SK-N-MC (cell line): ENCODE results near the gene MKRN2.

Source experiments
- DNase-seq: peaks from one replicate; pipeline ENCODE4 v3.0.0-alpha.2; 2011; ENCODE audit warnings: low read depth, low spot score
- H3K27ac ChIP-seq: fragments of 200-600 bp; sonication (generic); 2 replicates; pipeline ENCODE4 v1.5.1; 2016; ENCODE audit warnings: mixed run types
- H3K36me3 ChIP-seq: fragments of 200-600 bp; sonication (generic); 2 replicates; pipeline ENCODE4 v1.6.1; 2017; ENCODE audit warnings: antibody characterized with exemption, low read length, mixed read lengths; ENCODE audit not compliant: insufficient read depth
- H3K4me3 ChIP-seq: fragments of 200-600 bp; sonication (generic); 2 replicates; pipeline ENCODE4 v1.5.1; 2016
- H3K9ac ChIP-seq: fragments of 200-600 bp; sonication (generic); 2 replicates; pipeline ENCODE4 v1.8.0; 2017; ENCODE audit warnings: mixed run types, mixed read lengths; ENCODE audit not compliant: insufficient read length
- H3K9me3 ChIP-seq: fragments of 200-600 bp; sonication (generic); 2 replicates; pipeline ENCODE4 v1.6.1; 2017; ENCODE audit warnings: low read depth, mild to moderate bottlenecking, antibody characterized with exemption, low read length, moderate library complexity, mixed read lengths
- EZH2 ChIP-seq: fragments of 200-600 bp; sonication (generic); IDR thresholded peaks from one replicate; pipeline ENCODE4 v1.6.1; 2017; ENCODE audit warnings: antibody characterized with exemption
- FOXP2 ChIP-seq: optimal IDR thresholded peaks from 2 replicates; pipeline ENCODE3; 2011; ENCODE audit warnings: mild to moderate bottlenecking, moderate library complexity; ENCODE audit not compliant: insufficient read depth; ENCODE audit errors: extremely low read length, control extremely low read depth
- POLR2AphosphoS5 ChIP-seq: IDR thresholded peaks from 2 replicates; pipeline ENCODE4 v1.6.1; 2012; ENCODE audit warnings: mild to moderate bottlenecking, low read depth, low read length, borderline replicate concordance

MKRN2 gene

GRCh38 chr3:12608376-12608775 lies 51.5 kb downstream of the MKRN2 start:
- DNase-seq = no peak
- no peak overlapping the region for H3K27ac ChIP-seq
- peaks cover 30% of the 10 kb centered on the region for H3K36me3 ChIP-seq
- H3K4me3 ChIP-seq = no peak overlapping the region
- H3K9me3 ChIP-seq = no peaks in the 10 kb centered on the region
- no peak for TF ChIP-seq EZH2
- no peak for TF ChIP-seq POLR2AphosphoS5
- TF ChIP-seq FOXP2 = no peak
- H3K9ac ChIP-seq = no peak overlapping the region

GRCh38 chr3:12611117-12611516 lies 54.2 kb downstream of the MKRN2 start:
- H3K9me3 ChIP-seq = no peaks in the 10 kb centered on the region
- no peak overlapping the region for H3K9ac ChIP-seq
- TF ChIP-seq FOXP2 (no peak), POLR2AphosphoS5 (no peak), EZH2 (no peak)
- H3K36me3 ChIP-seq = peaks cover 19% of the 10 kb centered on the region
- DNase-seq = no peak
- no peak overlapping the region for H3K4me3 ChIP-seq
- H3K27ac ChIP-seq = no peak overlapping the region

- no peak for DNase-seq
- Histone ChIP-seq H3K9me3 (no peaks in the 10 kb centered on the region), H3K4me3 (no peak overlapping the region), H3K27ac (no peak overlapping the region), H3K36me3 (peaks cover 13% of the 10 kb centered on the region), H3K9ac (no peak overlapping the region)
- TF ChIP-seq FOXP2 = no peak
- TF ChIP-seq EZH2 = no peak
- TF ChIP-seq POLR2AphosphoS5 = no peak
These were observed 55.8 kb downstream of the MKRN2 start for GRCh38 chr3:12612514-12613226.

- Histone ChIP-seq H3K9me3 (no peaks in the 10 kb centered on the region), H3K36me3 (peaks cover 12% of the 10 kb centered on the region), H3K4me3 (no peak overlapping the region), H3K9ac (no peak overlapping the region), H3K27ac (no peak overlapping the region)
- TF ChIP-seq POLR2AphosphoS5 (no peak), EZH2 (no peak), FOXP2 (no peak)
- no peak for DNase-seq
These were observed 56.4 kb downstream of the MKRN2 start for GRCh38 chr3:12613250-12613649.

DNA sequence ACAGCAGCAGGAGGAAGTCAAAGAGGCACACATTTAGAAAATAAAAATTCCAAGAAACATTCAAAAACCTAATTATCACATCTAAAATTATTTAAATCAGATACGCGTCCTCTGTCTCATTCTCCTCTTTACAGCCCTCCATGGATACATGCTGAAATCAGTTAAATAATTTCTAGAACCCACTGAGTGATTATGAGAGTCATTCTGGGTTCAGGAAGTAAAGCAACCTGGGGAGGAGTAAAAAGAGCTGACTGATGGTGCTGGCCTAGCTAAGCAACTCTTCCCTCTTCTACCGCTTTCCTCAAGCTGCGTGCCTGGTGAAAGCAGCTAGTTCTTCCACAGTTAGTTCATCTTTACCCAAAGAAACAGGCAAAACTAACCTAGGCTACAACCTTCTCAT lies 58.4 kb downstream of the MKRN2 start:
- Histone ChIP-seq H3K9me3 (no peaks in the 10 kb centered on the region), H3K9ac (no peak overlapping the region), H3K36me3 (peaks cover 7% of the 10 kb centered on the region; the same call in 1 of the 2 replicates), H3K27ac (no peak overlapping the region), H3K4me3 (no peak overlapping the region)
- TF ChIP-seq EZH2 = no peak
- no peak for TF ChIP-seq POLR2AphosphoS5
- no peak for TF ChIP-seq FOXP2
- DNase-seq = no peak

DNA sequence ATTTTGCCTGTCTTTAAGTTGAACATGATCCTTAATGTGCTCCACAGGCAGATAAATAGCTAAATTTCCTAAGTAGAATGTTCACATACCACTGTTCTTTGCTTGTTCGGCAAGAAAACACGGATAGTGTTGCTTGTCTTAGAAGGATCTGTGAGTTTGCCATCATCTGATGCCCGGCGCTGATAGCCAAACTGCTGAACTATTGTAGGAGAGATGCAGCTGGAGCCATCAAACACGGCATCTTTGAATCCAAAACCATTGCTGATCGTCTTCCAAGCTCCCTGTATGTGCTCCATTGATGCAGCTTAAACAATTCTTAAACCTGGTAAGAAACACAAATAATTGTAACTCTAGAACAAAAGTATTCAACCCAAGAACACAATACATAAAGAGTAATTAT lies 61.5 kb downstream of the MKRN2 start:
- Histone ChIP-seq H3K9me3 (no peaks in the 10 kb centered on the region), H3K9ac (no peak overlapping the region), H3K27ac (no peak overlapping the region), H3K4me3 (no peak overlapping the region), H3K36me3 (peaks cover 7% of the 10 kb centered on the region; the same call in 1 of the 2 replicates)
- no peak for DNase-seq
- TF ChIP-seq FOXP2 = no peak
- no peak for TF ChIP-seq EZH2
- no peak for TF ChIP-seq POLR2AphosphoS5

DNA sequence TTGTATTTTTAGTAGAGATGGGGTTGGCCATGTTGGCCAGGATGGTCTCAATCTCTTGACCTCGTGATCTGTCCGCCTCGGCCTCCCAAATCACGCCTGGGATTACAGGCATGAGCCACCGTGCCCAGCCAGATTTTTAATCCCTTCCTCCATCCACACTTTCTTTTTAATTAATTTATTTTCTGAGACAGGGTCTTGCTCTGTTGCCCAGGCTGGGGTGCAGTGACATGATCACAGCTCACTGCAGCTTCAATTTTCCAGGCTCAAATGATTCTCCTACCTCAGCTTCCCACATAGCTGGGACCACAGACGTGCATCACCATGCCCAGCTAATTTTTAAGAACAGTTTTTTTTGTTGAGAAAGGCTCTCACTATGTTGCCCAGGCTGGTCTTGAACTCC lies 63.4 kb downstream of the MKRN2 start:
- no peak for TF ChIP-seq POLR2AphosphoS5
- no peak for TF ChIP-seq EZH2
- TF ChIP-seq FOXP2 = no peak
- Histone ChIP-seq H3K9ac (no peak overlapping the region), H3K9me3 (no peaks in the 10 kb centered on the region), H3K27ac (no peak overlapping the region), H3K4me3 (no peak overlapping the region), H3K36me3 (peaks cover 7% of the 10 kb centered on the region; the same call in 1 of the 2 replicates)
- DNase-seq = no peak

GRCh38 chr3:12620729-12621128 lies 63.8 kb downstream of the MKRN2 start:
- H3K9me3 ChIP-seq = no peaks in the 10 kb centered on the region
- no peak for DNase-seq
- H3K27ac ChIP-seq = no peak overlapping the region
- peaks cover 7% of the 10 kb centered on the region; the same call in 1 of the 2 replicates for H3K36me3 ChIP-seq
- H3K4me3 ChIP-seq = no peak overlapping the region
- no peak overlapping the region for H3K9ac ChIP-seq
- TF ChIP-seq POLR2AphosphoS5 (no peak), EZH2 (no peak), FOXP2 (no peak)

DNA sequence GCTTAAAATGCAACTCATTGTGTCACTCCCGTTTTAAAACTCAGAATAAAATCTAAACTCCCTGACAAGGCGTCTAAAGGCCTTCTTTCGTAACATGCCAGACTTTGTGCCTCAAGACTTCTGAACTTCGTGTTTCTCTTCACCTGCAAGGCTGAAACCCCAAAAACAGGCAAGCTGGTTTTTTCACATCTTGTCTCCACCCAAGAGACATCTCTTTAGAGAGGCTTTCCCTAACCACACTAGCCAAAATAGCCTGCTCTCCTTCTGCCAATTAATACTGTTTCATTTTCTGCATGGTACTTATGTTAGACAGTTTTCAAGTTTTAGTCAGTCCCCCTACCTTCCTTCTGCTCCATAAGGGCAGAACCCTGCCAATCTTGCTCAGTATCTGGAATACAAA lies 65.4 kb downstream of the MKRN2 start:
- Histone ChIP-seq H3K9ac (no peak overlapping the region), H3K27ac (no peak overlapping the region)
- no peak for DNase-seq

More for the DNA sequence above, 65.4 kb downstream of the MKRN2 start:
- no peaks in the 10 kb centered on the region for H3K9me3 ChIP-seq
- TF ChIP-seq FOXP2 (no peak), EZH2 (no peak), POLR2AphosphoS5 (no peak)
- peaks cover 7% of the 10 kb centered on the region; the same call in 1 of the 2 replicates for H3K36me3 ChIP-seq
- no peak overlapping the region for H3K4me3 ChIP-seq
